HG02973 (cell line): ENCODE measurements around the gene LMTK3.
"Not testable (repeated sequence)": the region's sequence is repeated elsewhere in the genome, so short reads cannot be mapped to it uniquely, and the experiment has no call there.

ENCODE experiments used
- ATAC-seq: cut with Tn5 transposase; IDR thresholded peaks from one replicate; pipeline ENCODE4 v1.9.1; 2021; ENCODE audit warnings: moderate library complexity; ENCODE audit not compliant: unreplicated experiment

The LMTK3 gene

DNA sequence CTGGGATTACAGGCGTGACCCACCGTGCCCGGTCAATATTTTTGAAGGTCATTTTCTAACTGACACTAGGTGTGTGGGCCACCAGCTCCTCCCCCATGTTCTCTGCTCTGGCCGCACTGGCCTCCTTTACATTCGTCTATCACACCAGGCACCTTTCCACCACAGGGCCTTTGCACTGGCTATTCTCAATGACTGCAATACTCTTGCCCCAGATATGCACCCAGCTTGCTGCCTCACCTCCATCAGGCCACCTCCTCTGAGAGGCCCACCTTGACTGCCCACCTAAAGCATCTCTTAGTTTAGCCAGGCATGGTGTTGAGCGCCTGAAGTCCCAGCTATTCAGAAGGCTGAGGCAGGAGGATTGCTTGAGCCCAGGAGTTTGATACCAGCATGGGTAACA lies 30.2 kb upstream of the LMTK3 start:
- no peak for ATAC-seq

DNA sequence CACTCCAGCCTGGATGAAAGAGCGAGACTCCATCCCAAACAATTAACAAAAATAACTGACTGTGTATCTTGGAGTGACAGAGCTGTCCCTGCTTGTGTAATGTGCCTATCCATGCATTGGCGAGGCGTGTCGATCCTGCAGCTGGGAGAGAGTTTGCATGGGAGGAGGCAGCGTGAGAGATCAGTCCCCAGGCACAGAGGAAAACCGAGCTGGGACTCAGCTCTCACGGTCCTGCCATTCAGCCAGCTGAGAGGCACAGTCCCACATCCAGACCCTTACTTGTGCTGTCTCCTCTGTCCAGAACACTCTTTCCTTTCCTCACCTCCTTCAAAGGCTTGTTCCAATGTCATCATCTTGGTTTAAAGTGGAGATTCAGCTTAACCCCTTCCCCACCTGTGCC lies 28.5 kb upstream of the LMTK3 start:
- ATAC-seq: no peak

DNA sequence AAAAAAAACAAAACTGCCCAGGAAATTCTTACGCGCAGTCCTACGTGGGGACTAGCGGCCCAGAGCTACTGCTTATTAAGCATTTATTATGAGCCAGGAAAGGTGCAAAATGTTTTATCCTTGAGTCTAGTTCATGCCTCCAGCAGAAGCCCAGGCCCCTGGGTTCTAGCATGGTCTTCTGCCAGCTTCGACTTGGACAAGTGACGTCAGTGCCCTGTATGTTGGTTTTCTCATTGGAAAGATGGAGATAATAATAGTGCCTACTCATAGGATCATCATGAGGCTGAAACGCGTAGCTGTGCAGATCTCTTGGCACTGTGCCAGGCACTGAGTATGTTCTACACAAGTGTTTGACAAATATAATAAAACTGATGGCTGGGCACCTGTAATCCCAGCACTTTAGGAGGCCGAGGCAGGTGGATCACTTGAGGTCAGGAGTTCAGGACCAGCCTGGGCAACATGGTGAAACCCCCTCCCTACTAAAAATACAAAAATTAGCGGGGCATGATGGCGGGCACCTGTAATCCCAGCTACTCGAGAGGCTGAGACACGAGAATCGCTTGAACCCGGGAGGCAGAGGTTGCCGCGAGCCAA lies 28.0 kb upstream of the LMTK3 start:
- ATAC-seq: no peak

DNA sequence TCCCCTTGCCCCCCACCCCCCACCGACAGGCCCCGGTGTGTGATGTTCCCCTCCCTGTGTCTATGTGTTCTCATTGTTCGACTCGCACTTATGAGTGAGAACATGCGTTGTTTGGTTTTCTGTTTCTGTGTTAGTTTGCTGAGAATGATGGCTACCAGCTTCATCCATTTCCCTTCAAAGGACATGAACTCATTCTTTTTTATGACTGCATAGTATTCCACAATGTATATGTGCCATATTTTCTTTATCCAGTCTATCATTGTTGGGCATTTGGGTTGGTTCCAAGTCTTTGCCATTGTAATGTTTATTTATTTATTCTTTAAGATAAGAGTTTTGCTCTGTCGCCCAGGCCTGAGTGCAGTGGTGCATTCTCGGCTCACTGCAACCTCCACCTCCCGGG lies 26.4 kb upstream of the LMTK3 start:
- not testable (repeated sequence) for ATAC-seq

DNA sequence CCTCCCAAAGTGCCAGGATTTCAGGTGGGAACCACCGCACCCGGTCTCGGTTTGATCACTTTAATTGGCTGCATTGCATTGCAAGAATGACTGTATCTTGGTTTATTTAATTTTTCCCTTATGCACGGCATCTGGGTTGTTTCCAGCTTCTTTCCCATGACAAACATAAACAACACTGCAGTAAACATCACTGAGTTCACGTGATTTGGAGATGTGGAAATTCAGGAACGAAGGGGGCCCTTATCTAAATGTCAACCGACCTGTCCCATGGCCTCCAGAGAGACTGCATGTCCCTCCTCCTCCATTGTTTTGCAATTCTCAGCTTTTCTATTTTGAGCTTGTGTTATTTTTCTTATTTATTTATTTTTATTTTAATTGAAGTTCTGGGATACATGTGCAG lies 25.9 kb upstream of the LMTK3 start:
- ATAC-seq: no peak

DNA sequence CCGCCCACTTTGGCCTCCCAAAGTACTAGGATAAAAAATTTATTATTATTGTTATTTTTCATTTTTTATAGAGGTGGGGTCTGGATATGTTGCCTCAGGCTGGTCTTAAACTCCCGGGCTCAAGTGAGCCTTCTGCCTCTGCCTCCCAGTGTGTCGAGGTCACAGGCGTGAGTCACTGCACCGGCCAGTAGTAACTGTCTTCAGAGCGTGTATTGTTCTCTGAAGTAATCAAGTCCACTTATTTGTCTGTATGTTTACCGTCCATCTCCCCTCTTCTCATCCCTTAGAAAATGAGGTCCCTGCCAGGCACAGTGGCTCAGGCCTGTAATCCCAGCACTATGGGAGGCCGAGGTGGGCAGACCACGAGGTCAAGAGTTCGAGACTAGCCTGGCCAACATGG lies 22.1 kb upstream of the LMTK3 start:
- no peak for ATAC-seq

DNA sequence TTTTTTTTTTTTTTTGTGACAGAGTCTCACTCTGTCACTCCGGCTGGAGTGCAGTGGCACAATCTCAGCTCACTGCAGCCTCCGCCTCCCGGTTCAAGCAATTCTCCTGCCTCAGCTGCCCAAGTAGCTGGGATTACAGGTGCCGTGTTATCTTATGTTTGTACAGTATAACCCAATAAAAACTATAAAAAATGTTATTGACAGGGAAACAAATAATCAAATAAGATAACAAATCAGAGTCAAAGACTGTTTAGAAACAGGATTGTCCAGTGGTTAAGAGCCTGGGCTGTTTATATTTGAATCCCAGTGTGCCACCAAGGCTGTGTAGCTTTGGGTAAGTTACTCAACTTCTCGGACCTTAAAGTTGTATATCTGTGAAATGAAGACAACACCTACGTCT lies 19.1 kb upstream of the LMTK3 start:
- ATAC-seq: no peak

DNA sequence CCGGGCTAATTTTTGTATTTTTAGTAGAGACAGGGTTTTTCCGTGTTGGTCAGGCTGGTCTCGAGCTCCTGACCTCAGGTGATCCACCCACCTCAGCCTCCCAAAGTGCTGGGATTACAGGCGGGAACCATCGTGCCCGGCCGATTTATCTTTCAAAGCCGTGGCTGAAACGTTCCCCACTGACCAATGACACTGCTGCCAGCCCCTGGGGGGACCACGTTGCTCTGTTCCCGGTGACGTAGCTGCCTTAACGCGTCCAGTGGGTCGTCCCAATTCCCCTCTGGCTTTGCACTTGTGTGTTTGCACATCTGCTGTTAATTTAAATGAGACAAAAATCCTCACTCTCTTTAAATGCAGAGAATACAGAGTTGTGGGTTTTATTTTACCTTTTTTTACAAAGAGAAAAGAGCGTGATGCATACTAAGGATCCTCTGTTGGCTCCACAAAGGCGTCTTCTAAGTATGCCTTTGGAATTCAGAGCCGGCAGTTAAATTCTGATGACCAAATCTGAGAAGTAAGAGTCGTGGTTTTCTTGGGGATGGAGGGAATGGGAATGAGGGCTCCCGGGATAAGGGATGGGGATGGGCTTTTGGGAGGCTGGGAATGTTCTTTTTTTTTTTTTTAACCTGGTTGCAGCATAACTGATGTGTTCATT lies 18.6 kb upstream of the LMTK3 start:
- ATAC-seq: no peak

DNA sequence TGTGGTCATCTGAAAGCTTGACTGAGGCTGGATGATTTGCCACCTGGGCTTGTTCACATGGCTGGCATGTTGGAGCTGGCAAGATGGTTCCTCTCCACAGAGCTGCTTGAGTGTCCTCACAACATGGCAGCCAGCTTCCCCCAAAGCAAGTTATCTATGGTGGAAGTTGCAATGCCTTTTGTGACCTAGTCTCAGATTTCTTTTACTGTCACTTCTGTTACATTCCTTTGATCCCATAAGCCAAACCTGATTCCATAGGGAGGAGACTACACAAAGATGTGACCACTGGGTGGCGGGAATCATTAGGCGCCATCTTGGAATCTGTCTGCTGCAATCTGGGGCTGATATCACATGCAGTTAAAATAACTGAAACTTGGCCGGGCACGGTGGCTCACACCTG lies 17.5 kb upstream of the LMTK3 start:
- no peak for ATAC-seq

DNA sequence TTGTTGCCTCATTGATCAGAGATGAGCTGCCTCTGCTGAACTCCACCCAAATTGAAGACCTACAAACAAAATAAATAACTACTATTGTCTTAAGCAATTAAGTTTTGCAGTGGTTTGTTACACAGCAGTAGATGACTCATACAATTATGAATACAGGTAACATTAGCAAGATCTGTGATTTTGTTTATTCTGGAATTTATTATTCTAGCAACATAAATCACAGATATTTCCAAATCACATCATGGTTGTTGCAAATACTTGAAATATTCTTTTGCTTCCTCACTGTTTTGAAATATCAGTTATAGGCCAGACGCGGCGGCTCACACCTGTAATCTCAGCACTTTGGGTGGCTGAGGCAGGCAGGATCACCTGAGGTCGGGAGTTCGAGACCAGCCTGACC lies 13.1 kb upstream of the LMTK3 start:
- no peak for ATAC-seq

DNA sequence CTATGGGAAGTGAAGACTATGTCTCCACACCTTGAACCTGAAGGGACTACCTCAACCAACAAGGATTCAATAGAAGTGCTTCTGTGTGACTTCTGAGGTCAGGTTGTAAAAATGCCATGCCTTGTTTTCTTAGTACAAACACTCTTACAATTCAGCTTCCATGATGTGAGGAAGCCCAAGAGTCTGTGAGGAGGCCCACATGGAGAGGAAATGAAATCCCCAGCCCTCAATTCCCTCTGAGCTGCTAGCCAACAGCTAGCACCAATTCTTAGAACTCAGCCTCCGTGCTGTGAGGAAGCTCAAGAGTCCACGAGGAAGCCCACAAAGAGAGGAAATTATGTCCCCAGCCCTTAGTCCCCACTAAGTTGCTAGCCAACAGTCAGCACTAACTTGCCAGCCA lies 12.6 kb upstream of the LMTK3 start:
- no peak for ATAC-seq

DNA sequence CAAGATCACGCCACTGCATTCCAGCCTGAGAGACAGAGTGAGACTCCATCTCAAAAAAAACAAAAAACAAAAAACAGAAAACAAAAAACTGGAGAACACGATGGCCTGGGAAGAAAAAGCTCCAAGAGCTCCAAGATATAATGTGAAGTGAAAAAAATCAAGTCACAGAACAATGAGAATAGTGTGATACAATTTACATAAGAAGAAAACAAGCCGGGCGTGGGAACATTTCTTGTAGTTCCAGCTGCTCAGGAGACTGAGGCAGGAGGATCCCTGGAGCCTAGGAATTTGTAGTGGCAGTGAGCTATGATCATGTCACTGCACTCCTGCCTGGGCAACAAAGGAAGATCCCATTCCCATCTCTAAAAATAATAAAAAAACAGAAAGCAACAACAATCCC lies 8.5 kb upstream of the LMTK3 start:
- no peak for ATAC-seq

DNA sequence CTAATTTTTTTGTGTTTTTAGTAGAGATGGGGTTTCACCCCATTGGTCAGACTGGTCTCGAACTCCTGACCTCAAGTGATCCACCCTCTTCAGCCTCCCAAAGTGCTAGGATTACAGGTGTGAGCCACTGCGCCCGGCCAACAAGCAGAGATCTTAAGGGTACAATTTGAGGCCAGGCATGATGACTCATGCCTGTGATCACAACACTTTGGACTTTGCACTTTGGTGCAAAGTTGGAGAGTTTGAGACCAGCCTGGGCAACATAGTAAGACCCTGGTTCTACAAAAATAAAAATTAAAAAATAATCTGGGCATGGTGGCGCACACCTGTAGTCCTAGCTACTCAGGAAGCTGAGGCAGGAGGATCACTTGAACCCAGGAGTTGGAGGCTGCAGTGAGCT lies 7.8 kb upstream of the LMTK3 start:
- ATAC-seq: not testable (repeated sequence)

DNA sequence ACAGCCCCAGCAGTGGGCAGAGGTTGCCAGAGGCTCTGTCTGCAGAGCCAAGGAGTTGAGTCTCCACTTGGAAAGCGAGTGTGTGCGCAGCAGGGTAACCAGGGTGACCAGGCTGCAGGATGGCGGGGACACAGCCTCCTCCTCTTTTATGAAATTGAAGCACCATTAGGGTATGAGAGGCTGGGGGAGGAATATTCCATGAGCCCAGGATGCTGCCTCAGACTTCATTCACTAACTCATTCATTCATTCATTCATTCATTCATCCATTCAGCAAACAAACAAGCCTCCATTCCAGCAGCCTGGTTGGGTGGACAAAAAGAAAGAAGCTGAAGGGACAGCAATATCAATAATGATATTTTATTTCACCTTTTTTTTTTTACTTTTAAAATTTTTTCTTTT lies 6.6 kb upstream of the LMTK3 start:
- ATAC-seq: no peak

DNA sequence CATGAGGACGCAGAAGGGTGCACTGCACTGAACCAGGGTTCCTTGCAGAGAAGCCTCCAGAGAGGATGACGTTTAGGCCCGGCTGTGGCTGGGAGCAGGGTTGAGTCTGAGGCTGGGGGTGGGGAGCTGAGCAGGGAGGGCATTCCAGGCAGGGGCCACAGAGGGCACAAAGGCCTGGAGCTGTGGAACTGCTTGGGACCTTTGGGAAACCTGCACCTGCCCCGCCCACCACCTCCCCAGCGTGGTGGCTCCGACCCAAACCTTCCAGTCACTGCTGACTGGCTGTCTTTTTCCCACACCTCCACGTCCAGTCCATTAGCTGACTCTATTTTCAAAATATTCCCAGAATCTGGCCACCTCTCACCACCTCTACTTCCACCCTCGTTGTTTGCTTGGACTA lies 4.9 kb upstream of the LMTK3 start:
- no peak for ATAC-seq

DNA sequence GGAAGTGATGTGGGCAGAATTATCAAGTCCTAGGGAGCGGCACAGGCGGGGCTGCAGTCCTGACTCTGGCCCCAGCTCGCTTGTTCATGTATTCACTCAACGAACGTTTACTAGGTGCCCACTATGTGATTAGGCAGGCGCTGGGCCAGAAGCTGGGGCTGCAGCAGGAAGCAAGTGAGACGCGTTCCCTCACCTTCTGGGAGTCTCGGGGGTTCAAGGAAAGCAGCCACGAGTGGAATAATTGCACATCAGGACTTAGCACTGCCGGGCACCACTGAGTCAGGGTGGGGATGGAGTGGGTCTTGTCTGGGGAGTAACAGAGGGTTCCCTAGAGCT lies 2.5 kb upstream of the LMTK3 start:
- no peak for ATAC-seq

DNA sequence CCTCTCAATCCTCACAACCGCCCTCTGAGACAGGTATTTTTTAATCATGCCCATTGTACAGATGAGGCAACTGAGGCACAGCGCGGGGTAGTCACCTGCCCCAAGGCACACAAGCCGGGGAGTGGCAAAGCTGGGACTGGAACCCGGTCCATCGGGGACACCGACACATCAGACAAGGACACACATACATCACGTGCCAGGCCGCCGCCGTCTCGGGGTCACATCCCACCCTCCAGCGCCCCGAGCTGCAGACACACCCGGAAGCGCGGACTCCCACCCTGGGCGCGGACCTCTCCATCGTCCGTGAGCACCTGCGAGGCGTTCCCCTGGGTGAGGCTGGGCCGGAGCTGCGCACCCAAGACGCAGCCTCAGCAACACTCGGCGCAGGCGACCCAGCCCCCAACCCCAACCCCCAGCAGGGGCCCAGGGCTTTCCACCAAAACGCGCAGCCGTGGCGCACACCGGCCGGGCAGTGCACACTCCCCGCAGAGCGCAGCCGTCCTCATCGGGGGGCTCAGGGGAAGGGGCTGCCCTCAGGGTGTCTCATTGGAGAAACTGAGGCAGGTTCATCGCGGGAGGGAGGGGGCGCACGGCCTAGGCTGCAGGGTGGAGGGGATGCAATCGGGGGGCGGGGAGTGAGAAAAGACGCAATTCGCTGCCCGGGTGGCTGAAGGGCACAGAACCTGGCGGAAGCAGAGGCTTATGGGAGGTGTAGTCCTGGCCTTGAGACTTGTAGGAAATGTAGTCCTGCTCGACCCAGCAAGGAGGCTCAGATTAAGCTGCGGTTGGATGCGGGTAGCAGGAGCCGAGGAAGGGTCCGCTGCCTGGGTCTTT lies 1.9 kb upstream of the LMTK3 start:
- no peak for ATAC-seq

DNA sequence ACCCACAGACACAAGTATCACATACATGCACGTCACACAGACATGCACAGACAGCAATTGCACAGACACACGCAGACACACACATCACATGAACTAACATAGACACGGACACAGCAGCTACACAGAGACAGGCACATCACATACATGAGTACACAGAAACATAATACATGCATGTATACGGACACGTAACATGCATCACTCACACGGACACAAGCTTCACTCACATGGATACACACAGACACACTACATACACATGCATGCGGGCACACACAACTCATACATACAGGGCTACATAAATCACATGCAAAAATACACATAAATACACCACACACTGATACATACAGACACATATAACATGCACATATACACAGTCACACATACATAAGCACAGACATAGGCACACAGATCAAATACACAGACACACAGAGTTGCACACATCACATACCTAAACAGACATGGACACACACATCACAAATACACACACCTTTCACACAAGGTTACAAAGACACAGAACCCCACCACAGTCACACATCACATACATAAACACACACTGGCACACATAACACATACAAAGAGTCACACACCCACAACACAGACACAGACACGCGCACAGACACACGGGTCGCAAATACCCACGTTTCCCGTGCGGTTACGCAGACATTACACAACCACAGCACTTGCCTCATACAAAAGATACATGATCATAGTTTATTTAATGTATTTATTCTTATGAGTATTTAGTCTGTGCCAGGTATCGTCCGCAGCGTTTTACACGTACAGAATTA lies 1.1 kb upstream of the LMTK3 start:
- ATAC-seq: no peak

DNA sequence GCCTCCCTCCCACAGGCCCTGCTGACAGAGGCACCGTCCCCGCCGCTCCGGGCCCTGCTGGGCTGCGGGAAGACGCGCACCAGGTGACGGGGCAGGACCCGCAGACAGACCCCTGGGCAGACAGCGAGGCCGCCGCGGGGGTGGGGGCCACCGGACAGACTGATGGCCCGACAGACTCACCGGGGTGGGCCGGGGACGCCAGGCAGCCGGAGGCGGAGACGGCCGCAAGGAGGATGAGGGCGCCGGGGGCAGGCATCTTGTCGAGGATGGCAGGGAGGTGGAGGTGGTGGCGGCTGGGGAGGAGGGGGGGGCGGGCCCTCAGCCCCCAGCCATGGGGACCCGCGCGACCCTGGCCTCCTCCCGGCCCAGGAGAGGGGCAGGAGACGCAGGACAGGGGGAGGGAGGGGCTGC lies 309 bp downstream of the LMTK3 start:
- no peak for ATAC-seq

DNA sequence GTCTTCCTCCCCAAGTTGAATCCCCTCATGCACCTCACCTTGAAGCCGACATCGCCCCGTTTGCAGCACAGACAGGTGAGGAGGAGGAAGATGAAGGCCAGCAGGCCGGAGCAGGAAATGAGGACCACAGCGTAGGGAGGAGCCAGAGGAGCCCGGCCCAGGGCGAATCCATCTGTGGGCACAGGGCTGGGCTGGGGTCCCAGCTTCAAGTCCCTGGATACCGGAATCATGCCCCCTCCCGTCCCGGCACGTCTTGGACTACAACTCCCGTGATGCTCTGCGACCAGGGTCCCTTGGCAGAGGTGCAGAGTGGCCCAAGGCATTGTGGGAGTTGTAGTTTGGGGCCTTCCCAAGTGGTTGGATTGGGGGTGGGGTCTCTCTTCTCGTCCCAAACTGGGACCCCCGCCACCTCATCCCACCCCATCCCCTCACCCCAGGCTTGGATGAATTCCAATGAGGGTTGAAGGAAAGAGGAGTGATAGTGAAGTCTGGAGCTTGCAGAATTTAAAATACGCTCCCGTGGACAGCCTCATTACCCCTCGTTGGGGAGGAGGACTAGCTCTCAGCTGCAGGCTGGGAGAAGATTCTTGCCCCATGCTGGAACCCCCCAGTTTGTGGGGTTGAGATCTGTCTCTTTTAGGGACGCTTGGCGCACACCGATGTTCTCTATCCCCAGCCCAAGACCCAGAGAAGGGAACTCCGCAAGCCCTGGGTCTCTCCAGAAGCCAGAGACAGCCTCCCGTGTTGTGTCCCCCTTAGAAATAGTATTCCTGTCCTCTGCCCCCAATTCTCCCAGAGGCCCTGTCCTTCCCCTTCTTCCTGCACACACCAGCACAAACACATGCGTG lies 990 bp downstream of the LMTK3 start:
- ATAC-seq: no peak
